Activated naive CD8-positive, alpha-beta T cell treated with anti-CD3 and anti-CD28 coated beads for 36 hours (primary cell): ENCODE measurements around the gene ADH1A. TPM values are rescaled to one million over a fixed set of nuclear protein-coding genes. Genes with fewer than 3 reads are reported as not detected.
"Not testable (repeated sequence)": the region's sequence is repeated elsewhere in the genome, so short reads cannot be mapped to it uniquely, and the experiment has no call there.

Experiments
- DNase-seq: peaks from one replicate; pipeline ENCODE4 v3.0.0; 2021
- H3K27ac Mint-ChIP-seq: one replicate; pipeline ENCODE4 v1.8.0; 2022; ENCODE audit warnings: mild to moderate bottlenecking, moderate library complexity, mixed read lengths
- H3K27me3 Mint-ChIP-seq: one replicate; pipeline ENCODE4 v1.8.0; 2022; ENCODE audit warnings: mild to moderate bottlenecking, mixed read lengths
- H3K36me3 Mint-ChIP-seq: one replicate; pipeline ENCODE4 v1.8.0; 2021; ENCODE audit warnings: mild to moderate bottlenecking, mixed read lengths
- H3K4me1 Mint-ChIP-seq: one replicate; pipeline ENCODE4 v1.8.0; 2021; ENCODE audit warnings: mixed read lengths
- H3K4me3 Mint-ChIP-seq: one replicate; pipeline ENCODE4 v1.8.0; 2022; ENCODE audit warnings: mild to moderate bottlenecking, moderate library complexity, mixed read lengths
- H3K9me3 Mint-ChIP-seq: one replicate; pipeline ENCODE4 v1.8.0; 2022; ENCODE audit warnings: mixed read lengths
- total RNA-seq, 2 experiments: library from RNA; stranded (reverse); gene quantifications; one replicate each; pipeline ENCODE4 v1.2.3, GENCODE V29; 2021

The ADH1A gene
- total RNA-seq, 2 experiments from 2014 or later = not detected

DNA sequence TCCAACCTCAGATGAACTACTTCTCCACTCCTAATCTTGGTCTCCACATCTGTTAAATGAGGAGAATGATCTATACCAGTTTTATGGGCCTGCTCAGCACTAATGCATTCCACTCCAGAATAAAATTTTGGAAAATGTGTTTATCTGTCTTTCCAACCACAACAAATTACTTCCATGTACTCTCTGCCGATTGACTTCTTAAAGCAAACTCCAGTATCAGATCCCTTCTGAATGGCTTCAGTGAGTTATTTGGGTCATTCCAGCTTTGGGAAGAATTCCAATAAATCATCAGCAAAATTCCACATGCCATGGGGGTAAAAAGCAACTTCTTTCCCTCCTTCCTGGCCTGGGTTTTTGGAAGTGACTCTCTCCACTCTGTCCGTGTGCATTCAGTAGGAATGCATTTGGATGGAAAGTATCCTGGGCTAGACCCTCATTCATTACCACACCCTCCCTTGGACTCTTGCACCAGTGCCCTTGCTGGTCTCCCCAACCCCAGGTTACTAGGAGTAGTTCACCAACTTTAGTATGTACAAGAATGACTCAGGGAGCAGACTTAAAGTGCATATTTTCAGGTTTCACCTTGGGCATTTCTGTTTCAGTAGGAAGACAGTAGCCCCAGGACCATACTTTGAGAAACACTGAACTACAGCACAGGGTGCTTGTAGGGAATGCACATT, 56.3 kb downstream of the ADH1A start:
- Mint-ChIP-seq H3K27me3 (no peaks in the 10 kb centered on the region), H3K27ac (no peak overlapping the region), H3K36me3 (no peaks in the 10 kb centered on the region), H3K4me1 (no peaks in the 10 kb centered on the region), H3K4me3 (no peak overlapping the region), H3K9me3 (peaks cover 14% of the 10 kb centered on the region)
- DNase-seq = no peak

DNA sequence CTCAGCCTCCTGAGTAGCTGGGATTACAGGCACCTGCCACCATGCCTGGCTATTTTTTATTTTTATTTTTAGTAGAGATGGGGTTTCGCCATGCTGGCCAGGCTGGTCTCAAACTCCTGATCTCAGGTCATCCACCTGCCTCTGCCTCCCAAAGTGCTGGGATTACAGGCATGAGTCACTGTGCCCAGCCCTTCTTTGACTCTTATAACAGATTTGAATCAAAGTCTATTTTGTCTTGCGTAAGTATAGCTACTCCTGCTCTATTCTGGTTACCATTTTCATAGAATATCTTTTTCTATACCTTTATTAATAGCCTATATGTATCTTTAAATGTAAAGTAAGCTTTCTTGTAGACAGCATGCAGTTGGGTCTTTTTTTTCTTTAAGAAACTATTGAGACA, 57.4 kb downstream of the ADH1A start:
- H3K9me3 Mint-ChIP-seq = peaks cover 12% of the 10 kb centered on the region
- not testable (repeated sequence) for H3K27me3 Mint-ChIP-seq, DNase-seq, H3K4me1 Mint-ChIP-seq, H3K36me3 Mint-ChIP-seq, H3K27ac Mint-ChIP-seq, H3K4me3 Mint-ChIP-seq

- DNase-seq = not testable (repeated sequence)
These were observed 62.1 kb downstream of the ADH1A start for GRCh38 chr4:99228706-99229105.

GRCh38 chr4:99227646-99228045, 63.1 kb downstream of the ADH1A start:
- not testable (repeated sequence) for H3K36me3 Mint-ChIP-seq, H3K27me3 Mint-ChIP-seq, H3K4me1 Mint-ChIP-seq, DNase-seq, H3K27ac Mint-ChIP-seq, H3K4me3 Mint-ChIP-seq
- peaks cover 15% of the 10 kb centered on the region for H3K9me3 Mint-ChIP-seq

More at GRCh38 chr4:99228706-99229105, 62.1 kb downstream of the ADH1A start:
- H3K9me3 Mint-ChIP-seq = peaks cover 15% of the 10 kb centered on the region
- not testable (repeated sequence) for H3K27me3 Mint-ChIP-seq, H3K36me3 Mint-ChIP-seq, H3K27ac Mint-ChIP-seq, H3K4me1 Mint-ChIP-seq, H3K4me3 Mint-ChIP-seq

Other genes starting within 250 kb of the ADH1A start
- 100 to 1,000 TPM; 115 to 121 TPM for gene ADH5, start 202.2 kb downstream of the ADH1A start, total RNA-seq
- gene ADH4, start 146.7 kb downstream of the ADH1A start, total RNA-seq = not detected
- not detected for gene ADH6, start 71.7 kb downstream of the ADH1A start, total RNA-seq
- gene ADH1B, start 30.4 kb upstream of the ADH1A start, total RNA-seq = not detected
- not detected for gene ADH1C, start 61.8 kb upstream of the ADH1A start, total RNA-seq
- not detected for gene ADH7, start 144.4 kb upstream of the ADH1A start, total RNA-seq
- not detected for gene C4orf17, start 220.0 kb upstream of the ADH1A start, total RNA-seq